ENCODE data around the gene CWC25.
"Not testable (repeated sequence)": the region's sequence is repeated elsewhere in the genome, so short reads cannot be mapped to it uniquely, and the experiment has no call there.

Gene CWC25

DNA sequence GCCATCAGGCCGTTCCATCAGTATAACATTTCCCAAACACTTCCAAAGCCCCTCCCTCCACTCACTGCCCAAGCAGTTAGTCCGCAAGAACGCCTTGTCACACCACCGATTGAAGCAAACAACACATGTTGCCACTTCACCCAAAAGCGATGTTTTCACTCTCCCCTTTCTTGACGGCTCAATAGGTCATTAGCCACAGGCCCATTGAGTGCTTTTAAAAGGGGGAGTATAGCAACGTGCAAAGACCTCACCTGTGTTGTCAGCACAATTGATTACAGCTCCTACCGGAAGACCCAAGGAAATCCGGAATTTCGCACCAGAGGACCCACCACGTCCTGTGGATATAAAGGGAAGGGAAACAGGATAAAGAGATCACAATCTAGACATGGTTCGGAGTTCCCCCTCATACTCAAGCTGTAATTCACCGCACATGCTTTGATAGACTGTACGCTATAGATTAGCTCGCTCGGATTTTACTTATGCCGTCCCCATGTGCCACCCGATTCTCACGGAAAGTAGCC lies 27.7 kb upstream of the CWC25 start:
- DNase-seq (ENCODE audit: low spot score): no peak

DNA sequence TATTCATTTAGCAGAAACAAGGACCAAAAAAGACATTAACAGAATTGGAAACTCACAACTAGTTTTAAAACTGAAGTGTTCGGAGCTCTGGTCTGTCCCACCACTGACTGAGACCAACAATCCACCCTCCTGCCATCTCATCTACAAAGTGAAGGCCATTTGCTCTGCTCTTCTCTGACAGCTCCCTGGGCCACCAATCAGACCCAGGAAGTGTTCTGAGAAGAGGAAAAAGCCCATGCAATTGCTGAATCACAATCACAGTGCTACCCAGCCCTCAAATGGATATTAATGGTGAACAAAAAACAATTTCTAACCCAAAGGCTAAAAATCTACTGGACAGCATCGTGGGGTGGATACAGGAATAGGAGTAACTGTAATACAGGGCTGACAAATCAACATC lies 26.3 kb upstream of the CWC25 start:
- DNase-seq (ENCODE audit: low spot score): no peak

DNA sequence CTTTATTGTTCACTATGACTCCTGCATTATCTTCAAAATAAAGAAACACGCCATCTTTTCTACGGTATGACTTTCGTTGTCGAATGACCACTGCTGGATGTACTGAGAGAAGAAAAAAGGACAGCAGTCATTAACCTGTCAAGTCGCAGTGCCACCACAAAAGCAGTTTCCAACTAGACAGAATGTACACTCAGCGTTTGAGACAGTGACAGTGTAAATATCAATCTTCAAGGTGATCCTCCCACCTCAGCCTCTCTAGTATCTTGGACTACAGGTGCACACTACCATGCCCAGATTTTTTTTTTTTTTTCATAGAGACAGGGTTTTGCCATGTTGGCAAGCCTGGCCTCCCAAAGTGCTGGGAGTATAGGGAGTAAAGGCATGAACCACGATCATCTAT lies 25.3 kb upstream of the CWC25 start:
- no peak for DNase-seq (ENCODE audit: low spot score)

DNA sequence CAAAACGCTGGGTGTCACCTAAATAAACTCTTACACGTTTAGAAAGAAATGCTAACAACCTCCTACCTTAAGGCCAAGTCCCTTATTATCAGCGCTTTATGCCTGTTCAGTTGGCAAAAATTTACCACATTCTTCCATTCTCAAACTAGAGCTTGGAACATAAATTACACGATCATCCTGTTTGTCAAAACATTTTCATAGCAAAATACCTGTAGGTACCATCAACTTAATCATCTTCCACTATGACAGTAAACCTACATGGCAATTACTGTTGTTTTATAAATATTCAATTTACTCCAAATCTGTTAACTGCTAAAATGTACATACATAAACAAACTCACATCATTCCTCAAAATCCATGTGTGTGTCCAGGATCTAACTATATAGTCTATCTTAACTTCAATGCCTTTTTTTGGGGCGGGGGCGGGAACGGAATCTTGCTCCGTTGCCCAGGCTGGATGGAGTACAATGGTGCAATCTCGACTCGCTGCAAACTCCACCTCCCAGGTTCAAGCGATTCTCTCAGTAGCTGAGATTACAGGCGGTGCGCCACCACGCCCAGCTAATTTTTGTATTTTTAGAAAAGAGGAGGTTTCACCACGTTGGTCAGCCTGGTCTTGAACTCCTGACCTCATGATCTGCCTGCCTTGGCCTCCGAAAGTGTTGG lies 24.0 kb upstream of the CWC25 start:
- no peak for DNase-seq (ENCODE audit: low spot score)

DNA sequence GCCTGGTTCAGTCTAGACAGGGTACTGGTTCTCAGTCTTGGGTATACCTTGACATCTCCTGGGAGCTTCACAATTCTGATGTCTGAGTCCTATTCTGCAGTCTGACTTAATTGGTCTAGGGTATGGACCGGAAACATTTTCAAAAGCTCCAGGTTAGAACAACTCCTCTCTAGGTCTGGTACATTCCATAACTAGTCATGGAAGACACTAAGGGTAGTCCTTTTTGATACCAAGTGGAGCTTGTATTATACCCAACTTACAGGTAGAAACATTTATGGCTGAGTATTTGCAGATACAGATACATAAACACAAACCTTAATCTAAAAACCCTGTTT lies 23.4 kb upstream of the CWC25 start:
- DNase-seq (ENCODE audit: low spot score): no peak

DNA sequence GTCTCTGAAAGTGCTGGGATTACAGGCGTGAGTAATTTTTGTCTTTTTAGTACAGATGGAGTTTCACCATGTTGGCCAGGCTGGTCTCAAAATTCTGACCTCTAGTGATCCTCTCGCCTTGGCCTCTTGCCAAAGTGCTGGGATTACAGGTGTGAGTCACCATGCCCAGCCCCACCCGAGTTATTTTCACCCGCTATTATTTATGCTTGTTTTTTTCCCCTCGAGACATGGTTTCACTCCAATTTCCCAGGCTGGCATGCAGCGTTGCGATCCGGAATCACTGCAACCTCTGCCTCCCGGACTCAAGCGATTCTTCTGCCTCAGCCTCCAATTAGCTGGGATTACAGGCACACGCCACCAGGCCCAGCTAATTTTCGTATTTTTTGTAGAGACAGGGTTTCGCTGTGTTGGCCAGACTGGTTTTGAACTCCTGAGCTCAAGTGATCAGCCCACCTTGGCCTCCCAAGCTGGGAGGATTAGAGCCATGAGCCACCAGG lies 19.2 kb upstream of the CWC25 start:
- no peak for DNase-seq (ENCODE audit: low spot score)

DNA sequence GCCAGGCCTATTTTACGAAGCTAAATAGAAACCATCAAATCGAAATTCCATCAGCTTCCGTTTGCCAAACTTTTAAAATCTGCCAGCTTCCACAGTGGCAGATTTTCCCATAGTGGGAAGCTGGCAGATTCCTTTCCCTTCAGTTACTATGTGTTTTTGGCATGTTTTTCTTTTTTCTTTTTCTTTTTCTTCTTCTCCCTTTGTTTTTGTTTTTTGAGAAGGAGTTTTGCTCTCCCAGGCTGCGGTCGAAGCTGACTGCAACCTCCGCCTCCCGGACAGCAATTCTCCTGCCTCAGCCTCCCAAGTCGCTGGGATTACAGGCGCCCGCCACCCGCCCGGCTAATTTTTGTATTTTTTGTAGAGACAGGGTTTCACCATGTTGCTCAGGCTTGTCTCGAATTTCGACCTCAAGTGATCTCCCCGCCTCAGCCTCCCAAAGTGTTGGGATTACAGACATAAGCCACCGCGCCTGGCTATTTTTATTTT lies 684 bp upstream of the CWC25 start:
- DNase-seq (ENCODE audit: low spot score): no peak

DNA sequence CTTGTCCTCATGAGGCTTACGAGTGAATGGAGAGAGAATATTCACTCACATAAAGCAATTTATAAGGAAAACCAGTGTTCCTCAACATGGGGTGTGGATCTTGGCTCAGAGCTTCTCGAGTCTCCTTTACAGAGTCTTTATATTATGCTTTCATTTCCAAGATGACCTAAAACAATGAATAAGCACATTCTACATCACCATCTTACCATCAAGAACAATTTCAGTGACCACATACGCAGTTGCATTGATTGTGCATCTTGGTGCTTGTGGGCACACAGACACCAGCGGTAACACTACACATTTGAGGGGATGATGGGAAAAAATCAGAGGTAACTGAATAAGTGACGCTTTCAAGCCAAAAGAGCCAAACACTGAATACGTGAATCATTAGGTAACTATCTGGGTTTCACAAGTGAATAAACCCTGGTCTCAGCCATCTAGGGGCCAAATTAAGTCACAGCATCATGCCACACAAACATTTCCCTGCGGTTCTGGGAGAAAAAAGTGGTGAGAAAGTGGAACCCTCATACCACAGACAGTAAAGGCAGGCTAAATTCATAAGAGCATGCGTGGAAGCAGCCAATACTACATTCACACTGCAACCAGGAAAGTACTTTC lies 9.4 kb downstream of the CWC25 start:
- DNase-seq (ENCODE audit: low spot score): no peak

DNA sequence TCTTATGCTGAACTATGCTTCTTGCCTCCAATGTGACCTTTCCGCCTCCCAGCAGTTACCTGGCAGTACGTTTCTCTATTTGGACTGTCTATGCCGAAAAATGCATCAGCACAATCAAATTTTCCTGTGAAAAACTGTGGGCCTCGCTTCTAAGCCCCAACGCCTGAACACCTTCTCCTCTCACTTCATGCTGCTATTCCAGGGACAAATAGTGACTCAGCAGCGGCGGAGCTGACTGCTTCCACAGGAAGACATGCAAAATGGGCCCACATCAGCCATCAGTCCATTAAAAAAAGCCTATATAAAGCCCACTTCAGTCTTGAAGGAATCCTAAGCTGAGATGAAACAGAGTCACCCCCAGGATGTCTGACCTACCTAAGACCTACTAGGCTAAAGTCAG lies 15.3 kb downstream of the CWC25 start:
- DNase-seq (ENCODE audit: low spot score): no peak

DNA sequence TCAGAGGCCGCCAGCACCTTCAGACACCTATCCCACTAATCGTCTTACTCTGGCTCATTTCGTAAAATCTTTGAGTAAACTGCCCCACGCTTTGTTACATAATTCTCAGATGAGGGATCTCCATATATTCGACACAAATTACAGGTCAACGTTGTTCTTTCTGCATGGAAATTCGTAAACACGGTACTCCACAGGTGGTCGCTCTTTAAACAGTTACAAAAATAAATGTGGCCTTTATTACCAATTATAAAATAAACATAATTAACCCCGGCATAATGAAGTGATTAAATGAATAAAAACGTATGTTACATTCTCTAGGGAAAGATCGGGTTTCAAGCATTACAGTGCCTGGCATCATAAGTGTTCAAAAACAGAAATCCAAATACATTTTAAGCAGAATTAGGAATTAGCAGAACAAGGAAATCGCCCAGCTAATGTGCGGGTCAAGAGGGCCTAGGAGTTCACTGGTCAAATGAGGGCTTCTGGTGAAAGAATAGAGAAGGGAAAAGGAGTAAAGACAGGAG lies 24.8 kb downstream of the CWC25 start:
- peak; percentile 11 for DNase-seq (ENCODE audit: low spot score)

DNA sequence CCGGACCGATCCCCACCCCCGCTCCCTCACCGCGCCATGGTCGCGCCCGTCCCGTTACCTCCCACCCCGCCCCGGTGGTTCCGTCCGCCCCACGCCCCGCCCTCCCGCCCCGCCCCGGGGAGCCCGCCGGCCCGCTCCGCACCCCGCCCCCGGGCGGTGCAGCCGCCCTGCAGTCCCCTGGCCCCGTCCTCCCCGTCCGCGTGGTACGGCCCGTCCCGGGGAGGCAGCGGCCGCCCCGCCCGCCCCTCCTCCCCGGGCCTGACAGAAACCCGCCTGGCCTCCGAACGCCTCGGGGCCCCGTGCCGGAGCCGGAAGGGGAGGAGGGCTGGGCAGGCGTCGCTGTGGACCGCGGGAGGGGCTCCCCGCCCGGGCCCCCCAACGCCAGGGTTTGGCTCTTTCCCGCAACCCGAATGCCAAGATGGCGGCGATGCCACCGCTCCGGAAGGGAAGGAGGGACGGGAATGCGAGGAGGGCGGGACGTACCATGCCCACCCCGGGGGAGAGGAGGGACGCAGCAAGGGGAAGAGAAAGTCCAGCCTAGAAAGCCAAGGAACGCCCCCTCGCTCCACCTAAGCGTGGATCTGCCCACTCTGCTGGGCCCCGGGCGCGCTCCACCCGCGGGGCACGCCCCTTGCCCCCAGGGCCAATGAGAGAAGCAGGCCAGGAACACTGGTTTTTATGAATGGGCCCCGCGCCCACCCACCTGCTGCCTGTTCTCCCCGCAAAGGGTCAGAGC lies 25.5 kb downstream of the CWC25 start, which contains the start of gene PIP4K2B:
Gene PIP4K2B, minus strand, starts transcription at position 56 of the 736 bp plus-strand sequence. CDS start 132 bp downstream, outside the sequence.
- peak; percentile 96 for DNase-seq (ENCODE audit: low spot score)

DNA sequence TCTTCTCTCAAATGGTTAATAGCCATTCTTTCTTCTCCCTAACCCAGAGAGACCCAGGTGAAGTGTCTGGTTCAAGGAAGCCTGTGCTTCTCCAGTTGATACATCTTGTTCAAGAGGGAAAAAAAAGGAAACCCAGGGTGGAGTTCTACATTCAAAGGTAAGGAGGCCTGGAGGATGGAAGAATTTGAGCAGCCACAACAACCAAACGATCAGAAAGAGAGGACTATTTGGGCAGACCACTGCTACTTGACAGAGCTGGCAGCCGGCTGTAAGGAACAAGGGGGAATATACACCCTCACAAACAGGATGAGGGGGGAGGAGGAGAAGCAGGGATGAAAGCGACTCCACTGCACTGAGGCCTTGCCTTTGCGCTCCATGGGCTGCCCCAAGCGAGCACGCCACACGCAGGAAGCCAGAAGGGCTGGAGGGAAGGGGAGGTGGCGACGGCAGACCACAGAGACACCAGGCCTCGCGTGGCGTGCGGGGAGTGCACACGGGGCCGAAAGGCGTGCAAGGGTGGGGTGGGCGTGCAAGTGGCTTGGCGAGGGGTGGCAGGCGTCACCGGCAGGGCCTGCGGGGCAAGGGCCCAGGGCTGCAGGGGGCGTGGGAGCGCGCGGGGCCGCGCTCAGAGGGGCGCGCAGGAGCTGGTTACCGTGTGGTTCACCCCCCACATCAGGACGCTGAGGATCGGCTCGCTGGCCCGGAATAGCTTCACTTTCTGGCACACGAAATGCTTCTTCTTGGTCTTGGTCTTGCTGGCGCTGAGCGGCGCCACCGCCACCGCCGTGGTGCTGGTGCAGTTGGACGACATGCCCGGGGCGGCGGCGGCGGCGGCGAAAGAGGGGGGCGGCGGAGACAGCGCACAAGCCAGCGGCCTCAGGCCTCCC lies 26.3 kb downstream of the CWC25 start:
- peak; percentile 42 for DNase-seq (ENCODE audit: low spot score)

DNA sequence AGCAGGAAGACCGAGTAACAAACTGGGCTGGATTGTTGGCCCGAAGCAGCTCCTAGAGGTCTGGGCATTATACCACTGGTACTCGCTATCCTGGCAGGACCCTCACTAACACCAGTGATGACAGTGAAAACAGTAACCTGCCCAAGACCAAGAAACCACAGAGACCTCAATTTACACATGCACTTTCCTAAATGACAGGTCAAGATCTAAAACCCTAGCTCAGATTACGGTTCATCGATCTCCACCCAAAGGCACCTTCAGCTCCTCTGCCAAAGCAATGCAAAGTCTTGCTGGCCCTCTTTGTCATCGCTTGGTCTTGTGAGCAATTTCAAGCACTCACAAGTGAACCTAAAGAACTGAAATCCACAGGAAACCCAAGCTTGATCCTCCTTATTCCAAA lies 27.3 kb downstream of the CWC25 start:
- no peak for DNase-seq (ENCODE audit: low spot score)

DNA sequence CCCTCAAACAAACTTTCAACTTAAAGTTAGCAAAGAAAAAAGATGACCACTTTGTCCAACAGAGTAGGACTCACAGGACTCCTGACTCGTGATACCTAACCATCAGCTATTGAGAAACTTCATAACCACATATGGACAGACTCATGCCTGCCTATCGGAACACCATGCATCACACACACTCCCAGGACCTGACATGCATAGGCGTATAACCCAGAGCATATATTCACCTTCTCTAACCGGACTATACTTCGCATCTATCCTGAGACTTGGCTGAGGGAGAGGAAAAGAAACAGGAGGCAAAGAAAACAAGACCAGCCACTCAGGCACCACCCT lies 28.0 kb downstream of the CWC25 start:
- no peak for DNase-seq (ENCODE audit: low spot score)

DNA sequence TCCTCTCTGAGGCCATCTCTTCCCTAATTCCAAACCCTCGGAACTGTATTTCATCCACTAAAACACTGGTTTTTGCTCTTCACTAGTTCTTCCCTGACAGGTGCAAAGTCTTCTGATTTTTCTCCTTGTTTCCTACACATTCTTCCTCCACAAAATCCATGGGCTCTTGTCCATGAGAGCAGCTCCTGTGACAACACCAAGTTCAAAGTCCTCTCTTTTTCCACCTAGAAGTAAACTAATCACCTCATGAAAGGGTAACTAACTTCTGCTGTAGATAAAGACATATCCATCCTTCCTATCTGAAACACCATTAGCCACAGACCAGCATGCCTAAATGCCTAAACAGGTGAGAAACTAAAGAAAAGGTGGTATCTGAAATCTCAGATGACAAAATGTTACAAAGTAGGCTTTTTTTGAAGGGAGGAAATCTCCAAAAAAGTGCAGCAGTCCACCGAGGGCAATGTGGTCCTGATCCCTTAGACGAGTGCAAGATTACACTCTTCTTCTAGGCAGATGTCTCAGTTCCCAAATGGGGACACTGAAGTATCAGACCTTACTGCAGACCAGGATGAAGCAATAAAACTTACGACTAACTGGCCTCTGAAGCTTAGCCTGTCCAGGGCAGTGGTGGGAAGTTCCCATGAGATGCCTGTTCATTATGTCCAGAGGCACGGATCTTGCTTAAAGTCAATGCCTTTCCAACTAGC lies 28.5 kb downstream of the CWC25 start:
- DNase-seq (ENCODE audit: low spot score): no peak

DNA sequence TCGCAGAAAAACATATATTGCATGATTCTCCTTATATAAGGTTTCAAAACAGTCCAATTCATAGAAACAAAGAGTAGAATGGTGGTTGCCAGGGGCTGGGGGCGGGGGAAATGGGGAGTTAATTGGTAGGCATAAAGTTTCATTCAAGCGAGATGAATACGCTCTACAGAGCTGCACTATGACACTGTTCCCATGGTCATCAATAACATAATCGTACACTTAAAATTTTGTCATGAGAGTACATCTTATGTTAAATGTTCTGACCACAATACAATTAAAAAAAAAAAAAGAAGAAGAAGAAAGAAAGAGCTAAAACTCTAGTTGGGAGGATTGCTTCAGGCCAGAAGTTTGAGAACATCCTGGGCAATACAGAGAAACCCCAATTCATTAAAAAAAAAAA lies 30.9 kb downstream of the CWC25 start:
- no peak for DNase-seq (ENCODE audit: low spot score)

DNA sequence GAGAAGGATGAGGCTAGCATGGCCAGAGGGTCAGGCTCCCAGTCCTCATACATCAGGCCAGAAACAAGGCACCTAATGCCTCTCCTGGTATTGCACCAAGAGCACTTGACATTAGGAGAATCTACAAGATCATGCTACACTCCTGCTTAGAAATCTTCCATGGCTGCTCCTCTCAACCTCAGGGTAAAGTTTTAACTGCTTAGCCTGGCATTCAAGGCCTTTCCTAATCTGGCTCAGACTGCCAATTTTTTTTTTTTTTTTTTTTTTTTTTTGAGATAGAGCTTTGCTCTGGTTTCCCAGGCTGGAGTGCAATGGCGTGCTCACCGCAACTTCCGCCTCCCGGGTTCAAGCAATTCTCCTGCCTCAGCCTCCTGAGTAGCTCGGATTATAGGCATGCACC lies 34.0 kb downstream of the CWC25 start:
- no peak for DNase-seq (ENCODE audit: low spot score)

DNA sequence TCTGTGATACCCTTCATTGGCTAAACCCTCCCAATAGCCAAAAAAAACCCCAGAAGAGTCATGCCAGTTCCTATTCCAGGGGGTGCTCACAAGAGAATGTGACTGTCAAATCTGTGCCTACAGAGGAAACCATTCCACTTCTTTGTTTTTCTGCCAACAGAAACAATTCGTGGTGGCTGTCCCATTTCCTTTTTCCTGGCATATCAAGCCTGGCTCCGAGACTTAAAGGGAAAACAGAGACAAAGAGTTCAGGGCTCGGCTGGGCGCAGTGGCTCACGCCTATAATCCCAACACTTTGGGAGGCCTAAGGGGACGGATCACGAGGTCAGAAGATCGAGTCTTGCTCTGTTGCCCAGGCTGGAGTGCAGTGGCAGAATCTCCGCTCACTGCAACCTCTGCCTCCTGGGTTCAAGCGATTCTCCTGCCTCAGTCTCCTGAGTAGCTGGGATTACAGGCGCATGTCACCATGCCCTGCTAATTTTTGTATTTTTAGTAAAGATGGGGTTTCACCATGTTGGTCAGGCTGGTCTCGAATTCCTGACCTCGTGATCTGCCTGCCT lies 34.9 kb downstream of the CWC25 start:
- not testable (repeated sequence) for DNase-seq (ENCODE audit: low spot score)

DNA sequence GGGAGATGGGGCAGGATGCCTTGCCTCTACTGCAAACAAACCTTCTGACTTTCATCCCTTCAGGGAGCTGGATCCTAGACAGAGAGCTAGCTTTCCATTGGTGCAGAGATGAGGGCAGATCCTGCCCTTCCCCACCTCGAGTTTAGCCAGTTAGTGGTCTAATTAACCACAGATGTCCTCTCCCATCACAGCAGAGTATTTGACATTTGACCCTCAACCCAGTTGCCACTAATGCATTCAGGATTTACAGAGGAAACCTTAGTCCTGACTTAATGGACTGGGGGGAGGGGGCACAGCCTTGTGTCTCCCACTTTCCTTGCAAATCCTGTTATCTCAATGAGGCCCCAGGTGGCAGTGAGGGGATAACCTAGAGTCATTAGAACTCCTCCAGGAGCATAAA lies 35.9 kb downstream of the CWC25 start:
- DNase-seq (ENCODE audit: low spot score): no peak

DNA sequence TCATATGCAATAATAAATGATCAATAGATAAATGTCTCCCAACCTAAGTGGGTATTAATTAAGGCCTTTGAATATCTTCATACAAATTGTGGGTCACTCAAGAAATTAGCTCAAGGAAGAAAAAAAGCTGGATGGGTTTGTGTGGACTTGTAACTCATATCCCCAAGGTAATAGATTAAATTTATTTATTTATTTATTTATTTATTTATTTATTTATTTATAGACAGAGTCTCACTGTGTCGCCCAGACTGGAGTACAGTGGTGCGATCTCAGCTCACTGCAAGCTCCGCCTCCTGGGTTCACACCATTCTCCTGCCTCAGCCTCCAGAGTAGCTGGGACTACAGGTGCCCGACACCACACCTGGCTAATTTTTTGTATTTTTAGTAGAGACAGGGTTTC lies 37.1 kb downstream of the CWC25 start:
- not testable (repeated sequence) for DNase-seq (ENCODE audit: low spot score)

DNA sequence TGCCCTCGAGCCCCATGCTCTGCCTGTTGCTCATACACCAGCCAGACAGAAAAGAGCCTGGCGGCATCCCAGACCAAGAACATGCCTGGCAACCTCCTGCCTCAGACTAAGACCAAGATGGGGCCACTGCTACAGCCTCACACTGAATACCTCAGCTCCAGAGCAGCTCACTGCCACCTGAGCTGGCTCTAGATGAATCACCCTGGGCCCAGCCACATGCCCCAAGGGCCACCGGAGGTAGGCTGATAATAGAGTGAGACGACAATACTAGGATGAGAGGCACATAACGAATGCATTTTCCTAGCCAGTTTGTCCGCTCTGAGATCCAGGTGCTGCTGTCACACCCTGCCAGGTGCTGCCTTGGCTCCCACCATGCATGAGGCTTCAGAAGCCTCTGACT lies 38.7 kb downstream of the CWC25 start:
- no peak for DNase-seq (ENCODE audit: low spot score)

Data from globus pallidus (tissue), 1 donor.